Neural progenitor cell (in vitro differentiated cells): ENCODE data around the gene MLYCD. TPM values are rescaled to one million over a fixed set of nuclear protein-coding genes. Genes with fewer than 3 reads are reported as not detected.
"Not testable (repeated sequence)": the region's sequence is repeated elsewhere in the genome, so short reads cannot be mapped to it uniquely, and the experiment has no call there.

ENCODE experiments used
- DNase-seq: peaks from one replicate; pipeline ENCODE4 v3.0.0-alpha.2; 2016; ENCODE audit warnings: low spot score
- H2AFZ ChIP-seq: fragments of 200-600 bp; sonication (generic); replicated peaks from 2 replicates; pipeline ENCODE4 v1.6.1; 2016; ENCODE audit warnings: antibody characterized with exemption
- H3F3A ChIP-seq: fragments of 200-600 bp; sonication (generic); 2 replicates; pipeline ENCODE4 v1.6.1; 2016; ENCODE audit warnings: antibody characterized with exemption, low read depth
- H3K27ac ChIP-seq: fragments of 200-600 bp; sonication (generic); 2 replicates; pipeline ENCODE4 v1.5.1; 2016; ENCODE audit warnings: mild to moderate bottlenecking
- H3K27me3 ChIP-seq: fragments of 200-600 bp; sonication (generic); 2 replicates; pipeline ENCODE4 v1.6.1; 2016; ENCODE audit warnings: mild to moderate bottlenecking, moderate library complexity
- H3K36me3 ChIP-seq: fragments of 200-600 bp; sonication (generic); 2 replicates; pipeline ENCODE4 v1.5.1; 2016
- H3K4me1 ChIP-seq: fragments of 200-600 bp; sonication (generic); 2 replicates; pipeline ENCODE4 v1.6.1; 2016; ENCODE audit warnings: mixed run types
- H3K4me2 ChIP-seq: fragments of 200-600 bp; sonication (generic); 2 replicates; pipeline ENCODE4 v1.6.1; 2016
- H3K4me3 ChIP-seq: fragments of 200-600 bp; sonication (generic); 2 replicates; pipeline ENCODE4 v1.5.1; 2016
- H3K79me2 ChIP-seq: fragments of 200-600 bp; sonication (generic); 2 replicates; pipeline ENCODE4 v1.6.1; 2016; ENCODE audit warnings: low read depth
- H3K9ac ChIP-seq: fragments of 200-600 bp; sonication (generic); 2 replicates; pipeline ENCODE4 v1.6.1; 2016
- H3K9me3 ChIP-seq: fragments of 200-600 bp; sonication (generic); 2 replicates; pipeline ENCODE4 v1.5.1; 2016; ENCODE audit warnings: low read depth
- H4K20me1 ChIP-seq: fragments of 200-600 bp; sonication (generic); 2 replicates; pipeline ENCODE4 v1.6.1; 2016; ENCODE audit warnings: low read depth
- H3K27ac Mint-ChIP-seq: 3 replicates; pipeline ENCODE4 v1.8.0; 2021; ENCODE audit warnings: mixed read lengths
- H3K27me3 Mint-ChIP-seq: 2 replicates; pipeline ENCODE4 v1.8.0; 2022; ENCODE audit warnings: low read depth, mild to moderate bottlenecking, inconsistent platforms, moderate library complexity, mixed read lengths; ENCODE audit not compliant: insufficient read depth
- H3K36me3 Mint-ChIP-seq: 3 replicates; pipeline ENCODE4 v1.8.0; 2021; ENCODE audit warnings: mixed read lengths
- H3K4me1 Mint-ChIP-seq: 3 replicates; pipeline ENCODE4 v1.8.0; 2021; ENCODE audit warnings: mixed read lengths
- H3K4me3 Mint-ChIP-seq: 3 replicates; pipeline ENCODE4 v1.8.0; 2021; ENCODE audit warnings: mild to moderate bottlenecking, moderate library complexity, mixed read lengths
- H3K9me3 Mint-ChIP-seq: 3 replicates; pipeline ENCODE4 v1.8.0; 2020; ENCODE audit warnings: mixed read lengths
- EZH2 ChIP-seq: fragments of 200-600 bp; sonication (generic); IDR thresholded peaks from 2 replicates; pipeline ENCODE4 v1.6.1; 2017; ENCODE audit warnings: antibody characterized with exemption, mild to moderate bottlenecking, moderate library complexity
- EZH2phosphoT487 ChIP-seq: fragments of 200-600 bp; sonication (generic); IDR thresholded peaks from 2 replicates; pipeline ENCODE4 v1.6.1; 2017; ENCODE audit warnings: antibody characterized with exemption
- total RNA-seq: library from RNA; depleted of rRNA; stranded (reverse); fragments of >200 nt; gene quantifications from 2 replicates; pipeline ENCODE4 v1.2.3, GENCODE V29; 2015; ENCODE audit warnings: low replicate concordance
- TF ChIP-seq, protein P1 (sequence below): fragments of 200-600 bp; sonication (generic); IDR thresholded peaks from 2 replicates; pipeline ENCODE4 v1.5.1; 2017; ENCODE audit warnings: antibody characterized with exemption, mild to moderate bottlenecking

MLYCD gene
- total RNA-seq, 1 donor from 2014 or later: 2.5 TPM

DNA sequence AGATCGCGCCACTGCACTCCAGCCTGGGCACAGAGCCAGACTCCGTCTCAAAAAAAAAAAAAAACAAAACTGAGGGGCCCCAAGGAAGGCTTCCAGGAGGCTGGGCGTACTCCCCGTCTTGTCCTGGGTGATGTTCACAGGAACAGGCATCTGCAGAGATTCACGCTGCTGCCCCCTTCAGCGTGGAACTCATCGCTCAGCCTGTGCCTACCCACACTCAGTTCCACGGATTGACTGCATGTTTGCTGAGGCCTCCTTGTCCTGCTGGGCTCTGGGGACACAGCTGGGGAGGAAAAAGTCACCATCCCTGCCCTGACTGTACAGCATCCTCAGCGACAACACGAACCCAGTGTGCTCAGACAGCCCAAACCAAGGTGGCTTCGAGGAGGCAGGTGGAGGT, 41.2 kb downstream of the MLYCD start:
- Histone ChIP-seq H3K27ac (no peak overlapping the region), H3K4me3 (no peak overlapping the region), H3K9me3 (no peaks in the 10 kb centered on the region), H3F3A (no peaks in the 10 kb centered on the region), H3K79me2 (no peaks in the 10 kb centered on the region), H2AFZ (no peak overlapping the region), H3K4me1 (peaks cover 5% of the 10 kb centered on the region), H3K4me2 (peak overlapping the region; percentile 22), H3K27me3 (no peaks in the 10 kb centered on the region), H4K20me1 (no peaks in the 10 kb centered on the region), H3K9ac (no peak overlapping the region), H3K36me3 (no peaks in the 10 kb centered on the region)
- no peaks in the 10 kb centered on the region for H3K9me3 Mint-ChIP-seq
- no peak for DNase-seq
- no peak overlapping the region for H3K27ac Mint-ChIP-seq
- no peak overlapping the region for H3K4me3 Mint-ChIP-seq
- H3K27me3 Mint-ChIP-seq: peaks cover 5% of the 10 kb centered on the region
- peaks cover 18% of the 10 kb centered on the region for H3K4me1 Mint-ChIP-seq
- TF ChIP-seq, protein P1, sequence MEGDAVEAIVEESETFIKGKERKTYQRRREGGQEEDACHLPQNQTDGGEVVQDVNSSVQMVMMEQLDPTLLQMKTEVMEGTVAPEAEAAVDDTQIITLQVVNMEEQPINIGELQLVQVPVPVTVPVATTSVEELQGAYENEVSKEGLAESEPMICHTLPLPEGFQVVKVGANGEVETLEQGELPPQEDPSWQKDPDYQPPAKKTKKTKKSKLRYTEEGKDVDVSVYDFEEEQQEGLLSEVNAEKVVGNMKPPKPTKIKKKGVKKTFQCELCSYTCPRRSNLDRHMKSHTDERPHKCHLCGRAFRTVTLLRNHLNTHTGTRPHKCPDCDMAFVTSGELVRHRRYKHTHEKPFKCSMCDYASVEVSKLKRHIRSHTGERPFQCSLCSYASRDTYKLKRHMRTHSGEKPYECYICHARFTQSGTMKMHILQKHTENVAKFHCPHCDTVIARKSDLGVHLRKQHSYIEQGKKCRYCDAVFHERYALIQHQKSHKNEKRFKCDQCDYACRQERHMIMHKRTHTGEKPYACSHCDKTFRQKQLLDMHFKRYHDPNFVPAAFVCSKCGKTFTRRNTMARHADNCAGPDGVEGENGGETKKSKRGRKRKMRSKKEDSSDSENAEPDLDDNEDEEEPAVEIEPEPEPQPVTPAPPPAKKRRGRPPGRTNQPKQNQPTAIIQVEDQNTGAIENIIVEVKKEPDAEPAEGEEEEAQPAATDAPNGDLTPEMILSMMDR: no peak
- no peak for TF ChIP-seq EZH2
- TF ChIP-seq EZH2phosphoT487: no peak
- H3K36me3 Mint-ChIP-seq: peaks cover 2% of the 10 kb centered on the region

- H3K4me3 ChIP-seq: no peak overlapping the region
- Mint-ChIP-seq H3K27ac (peak overlapping the region; percentile 11), H3K9me3 (no peaks in the 10 kb centered on the region), H3K4me1 (peaks cover 18% of the 10 kb centered on the region), H3K36me3 (peaks cover 2% of the 10 kb centered on the region), H3K4me3 (no peak overlapping the region), H3K27me3 (peaks cover 5% of the 10 kb centered on the region)
- peaks cover 5% of the 10 kb centered on the region for H3K4me1 ChIP-seq
- no peaks in the 10 kb centered on the region for H3K36me3 ChIP-seq
- H3K27ac ChIP-seq: no peak overlapping the region
- H3K9ac ChIP-seq: no peak overlapping the region
- no peaks in the 10 kb centered on the region for H3K9me3 ChIP-seq
- H4K20me1 ChIP-seq: no peaks in the 10 kb centered on the region
- no peaks in the 10 kb centered on the region for H3K79me2 ChIP-seq
- H3K4me2 ChIP-seq: peak overlapping the region; percentile 22
- no peaks in the 10 kb centered on the region for H3F3A ChIP-seq
- no peak for DNase-seq
- TF ChIP-seq EZH2 (no peak), EZH2phosphoT487 (no peak)
- TF ChIP-seq, protein P1: no peak
- no peak overlapping the region for H2AFZ ChIP-seq
- no peaks in the 10 kb centered on the region for H3K27me3 ChIP-seq
Observed at GRCh38 chr16:83940630-83941378, 41.9 kb downstream of the MLYCD start.

DNA sequence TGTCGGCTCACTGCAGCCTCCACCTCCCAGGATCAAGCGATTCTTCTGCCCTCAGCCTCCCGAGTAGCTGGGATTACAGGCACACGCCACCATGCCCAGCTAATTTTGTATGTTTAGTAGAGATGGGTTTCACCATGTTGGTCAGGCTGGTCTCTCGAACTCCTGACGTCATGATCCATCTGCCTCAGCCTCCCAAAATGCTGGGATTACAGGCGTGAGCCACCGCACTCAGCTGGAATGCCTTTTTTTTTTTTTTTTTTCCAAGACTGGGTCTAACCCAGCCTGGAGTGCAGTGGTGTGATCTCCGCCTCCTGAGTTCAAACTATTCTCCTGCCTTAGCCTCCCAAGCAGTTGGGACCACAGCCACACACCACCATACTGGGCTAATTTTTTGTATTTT, 42.6 kb downstream of the MLYCD start:
- H3K79me2 ChIP-seq, H3K27ac Mint-ChIP-seq, DNase-seq, H2AFZ ChIP-seq, H3F3A ChIP-seq, H3K36me3 Mint-ChIP-seq, H3K27me3 Mint-ChIP-seq, H3K27me3 ChIP-seq, H3K36me3 ChIP-seq, H3K4me3 ChIP-seq, H3K9me3 Mint-ChIP-seq, H3K9me3 ChIP-seq, H3K4me1 ChIP-seq, H4K20me1 ChIP-seq, H3K9ac ChIP-seq, H3K27ac ChIP-seq, H3K4me2 ChIP-seq, H3K4me3 Mint-ChIP-seq: not testable (repeated sequence)
- H3K4me1 Mint-ChIP-seq: peaks cover 18% of the 10 kb centered on the region

GRCh38 chr16:83942074-83942473, 43.2 kb downstream of the MLYCD start:
- H3K4me1 Mint-ChIP-seq: peaks cover 14% of the 10 kb centered on the region
- H3K4me2 ChIP-seq: no peak overlapping the region
- H3K4me3 ChIP-seq: no peak overlapping the region
- no peaks in the 10 kb centered on the region for H3K9me3 ChIP-seq
- H3K4me3 Mint-ChIP-seq: no peak overlapping the region
- H3K9ac ChIP-seq: no peak overlapping the region
- H3F3A ChIP-seq: no peaks in the 10 kb centered on the region
- H3K36me3 ChIP-seq: no peaks in the 10 kb centered on the region
- H3K9me3 Mint-ChIP-seq: no peaks in the 10 kb centered on the region
- no peaks in the 10 kb centered on the region for H3K27me3 ChIP-seq
- peaks cover 7% of the 10 kb centered on the region for H3K27me3 Mint-ChIP-seq
- H4K20me1 ChIP-seq: no peaks in the 10 kb centered on the region
- peaks cover 5% of the 10 kb centered on the region for H3K4me1 ChIP-seq
- H3K27ac Mint-ChIP-seq: no peak overlapping the region
- H3K79me2 ChIP-seq: no peaks in the 10 kb centered on the region
- TF ChIP-seq, protein P1: no peak
- TF ChIP-seq EZH2: no peak
- TF ChIP-seq EZH2phosphoT487: no peak
- DNase-seq: no peak
- H3K27ac ChIP-seq: no peak overlapping the region
- H2AFZ ChIP-seq: no peak overlapping the region
- H3K36me3 Mint-ChIP-seq: peaks cover 2% of the 10 kb centered on the region
